Stomach smooth muscle (tissue), 2 donors: Measurements from ENCODE around the gene RHOV.

Experiments used
- H3K27ac ChIP-seq: one replicate; pipeline ENCODE4 v1.7.0; 2013; ENCODE audit warnings: mild to moderate bottlenecking, low read length, inconsistent platforms
- H3K27me3 ChIP-seq, 2 donors: one replicate each; pipeline ENCODE4 v1.7.0; 2013; ENCODE audit warnings: low read length in 2 of 2; ENCODE audit not compliant: insufficient read depth in 2 of 2, control insufficient read depth in 1 of 2
- H3K36me3 ChIP-seq, 2 donors: one replicate each; pipeline ENCODE4 v1.7.0; 2013; ENCODE audit warnings: low read length in 2 of 2; ENCODE audit not compliant: control insufficient read depth in 2 of 2, insufficient read depth in 2 of 2
- H3K4me1 ChIP-seq: one replicate; pipeline ENCODE4 v1.7.0; 2013; ENCODE audit warnings: low read length; ENCODE audit not compliant: control insufficient read depth, insufficient read depth
- H3K4me3 ChIP-seq, 2 donors: one replicate each; pipeline ENCODE4 v1.7.0; 2013; ENCODE audit warnings: low read length in 2 of 2
- H3K9ac ChIP-seq, 2 donors: one replicate each; pipeline ENCODE4 v1.7.0; 2013; ENCODE audit warnings: low read length in 2 of 2, mild to moderate bottlenecking in 1 of 2
- H3K9me3 ChIP-seq, 2 donors: one replicate each; pipeline ENCODE4 v1.7.0; 2013; ENCODE audit warnings: low read length in 2 of 2; ENCODE audit not compliant: control insufficient read depth in 2 of 2
- donor health status: healthy.
- donor health status: Pancreatic carcinoma.

RHOV gene

DNA sequence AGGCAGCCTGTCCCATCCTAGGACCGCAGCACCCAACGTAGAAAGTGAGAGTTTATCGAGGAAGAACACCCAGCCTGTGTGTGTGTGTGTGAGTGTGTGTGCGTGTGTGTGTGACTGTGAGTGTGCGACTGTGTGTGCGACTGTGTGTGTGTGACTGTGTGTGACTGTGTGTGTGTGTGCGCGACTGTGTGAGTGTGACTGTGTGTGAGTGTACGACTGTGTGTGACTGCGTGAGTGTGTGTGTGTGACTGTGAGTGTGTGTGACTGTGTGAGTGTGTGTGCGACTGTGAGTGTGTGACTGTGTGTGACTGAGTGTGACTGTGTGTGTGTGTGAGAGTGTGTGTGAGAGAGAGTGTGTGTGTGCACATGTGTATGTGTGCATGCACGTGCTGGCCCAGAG is 40.0 kb upstream of the RHOV start:
- no peaks in the 10 kb centered on the region for H3K4me1 ChIP-seq
- no peaks in the 10 kb centered on the region for H3K9me3 ChIP-seq
- no peak overlapping the region for H3K9ac ChIP-seq
- H3K4me3 ChIP-seq: no peak overlapping the region
- H3K27me3 ChIP-seq: no peaks in the 10 kb centered on the region
- no peaks in the 10 kb centered on the region for H3K36me3 ChIP-seq
- no peak overlapping the region for H3K27ac ChIP-seq

DNA sequence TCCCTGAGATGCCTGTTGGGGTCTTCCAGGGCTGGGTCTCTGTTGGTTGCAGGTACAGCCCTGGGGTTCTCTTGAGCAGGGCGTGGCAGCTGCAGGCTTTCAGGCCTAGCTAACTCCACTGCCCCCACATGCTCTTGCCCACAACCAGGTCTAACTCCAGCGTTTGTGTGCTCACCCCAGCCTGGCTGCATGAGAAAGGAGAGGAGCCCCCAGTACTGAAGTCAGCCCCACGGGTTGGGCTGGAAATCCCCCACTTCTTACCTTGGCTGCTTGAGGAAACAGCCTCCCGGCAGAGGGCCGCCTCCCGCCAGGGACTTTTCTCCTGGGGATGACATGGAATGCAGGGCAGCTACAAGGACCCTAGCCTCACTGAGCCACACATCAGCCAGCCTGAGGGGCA is 38.4 kb upstream of the RHOV start:
- H3K9ac ChIP-seq: no peak overlapping the region
- H3K36me3 ChIP-seq: no peaks in the 10 kb centered on the region
- peaks cover under 1% of the 10 kb centered on the region for H3K4me1 ChIP-seq
- H3K9me3 ChIP-seq: no peaks in the 10 kb centered on the region
- no peaks in the 10 kb centered on the region for H3K27me3 ChIP-seq
- H3K4me3 ChIP-seq: no peak overlapping the region
- H3K27ac ChIP-seq: no peak overlapping the region

DNA sequence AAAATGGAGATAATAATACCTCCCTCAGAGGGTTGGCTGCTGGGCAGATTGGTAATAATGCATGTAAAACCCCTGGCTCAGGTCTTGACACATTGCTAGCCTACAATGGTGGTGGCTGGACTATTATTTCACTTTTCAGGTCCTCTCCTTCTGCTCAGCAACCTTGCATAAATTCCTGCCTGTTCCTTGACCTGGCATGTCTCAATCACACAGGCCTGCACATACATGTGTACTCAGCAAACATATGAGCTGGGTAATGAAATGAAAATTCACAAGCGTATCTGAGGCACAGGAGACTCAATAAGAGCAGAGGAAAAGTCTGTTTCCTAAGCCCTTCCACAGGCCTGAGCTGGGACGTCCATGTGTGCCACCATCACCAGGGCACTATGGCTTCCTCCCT is 37.7 kb upstream of the RHOV start:
- H3K27ac ChIP-seq: no peak overlapping the region
- H3K9me3 ChIP-seq: no peaks in the 10 kb centered on the region
- no peak overlapping the region for H3K9ac ChIP-seq
- H3K36me3 ChIP-seq: no peaks in the 10 kb centered on the region
- H3K4me1 ChIP-seq: peaks cover 8% of the 10 kb centered on the region
- H3K27me3 ChIP-seq: no peaks in the 10 kb centered on the region
- H3K4me3 ChIP-seq: no peak overlapping the region

DNA sequence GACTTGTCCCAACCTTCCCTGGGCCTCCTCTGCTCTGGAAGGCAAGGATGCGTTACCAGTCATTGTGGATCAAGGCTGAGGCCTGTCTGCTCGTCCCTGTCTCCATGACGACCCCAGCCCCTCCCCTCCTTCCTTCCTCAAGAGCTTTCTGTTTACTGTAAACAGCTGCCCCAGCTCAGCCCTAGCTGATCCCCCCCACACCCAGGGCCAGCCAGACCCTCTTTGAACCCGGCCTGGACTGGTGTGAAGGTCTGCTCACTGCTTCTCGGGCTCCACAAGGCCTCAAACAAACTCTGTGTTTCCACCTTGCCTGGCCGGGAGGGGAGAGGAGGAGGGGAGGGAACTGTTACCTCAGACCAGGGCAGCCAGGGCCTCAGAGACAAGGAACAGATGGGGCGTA is 37.1 kb upstream of the RHOV start:
- H3K4me1 ChIP-seq: peaks cover 13% of the 10 kb centered on the region
- no peaks in the 10 kb centered on the region for H3K9me3 ChIP-seq
- no peak overlapping the region for H3K27ac ChIP-seq
- H3K4me3 ChIP-seq: no peak overlapping the region
- H3K27me3 ChIP-seq: no peaks in the 10 kb centered on the region
- H3K36me3 ChIP-seq: no peaks in the 10 kb centered on the region
- no peak overlapping the region for H3K9ac ChIP-seq

DNA sequence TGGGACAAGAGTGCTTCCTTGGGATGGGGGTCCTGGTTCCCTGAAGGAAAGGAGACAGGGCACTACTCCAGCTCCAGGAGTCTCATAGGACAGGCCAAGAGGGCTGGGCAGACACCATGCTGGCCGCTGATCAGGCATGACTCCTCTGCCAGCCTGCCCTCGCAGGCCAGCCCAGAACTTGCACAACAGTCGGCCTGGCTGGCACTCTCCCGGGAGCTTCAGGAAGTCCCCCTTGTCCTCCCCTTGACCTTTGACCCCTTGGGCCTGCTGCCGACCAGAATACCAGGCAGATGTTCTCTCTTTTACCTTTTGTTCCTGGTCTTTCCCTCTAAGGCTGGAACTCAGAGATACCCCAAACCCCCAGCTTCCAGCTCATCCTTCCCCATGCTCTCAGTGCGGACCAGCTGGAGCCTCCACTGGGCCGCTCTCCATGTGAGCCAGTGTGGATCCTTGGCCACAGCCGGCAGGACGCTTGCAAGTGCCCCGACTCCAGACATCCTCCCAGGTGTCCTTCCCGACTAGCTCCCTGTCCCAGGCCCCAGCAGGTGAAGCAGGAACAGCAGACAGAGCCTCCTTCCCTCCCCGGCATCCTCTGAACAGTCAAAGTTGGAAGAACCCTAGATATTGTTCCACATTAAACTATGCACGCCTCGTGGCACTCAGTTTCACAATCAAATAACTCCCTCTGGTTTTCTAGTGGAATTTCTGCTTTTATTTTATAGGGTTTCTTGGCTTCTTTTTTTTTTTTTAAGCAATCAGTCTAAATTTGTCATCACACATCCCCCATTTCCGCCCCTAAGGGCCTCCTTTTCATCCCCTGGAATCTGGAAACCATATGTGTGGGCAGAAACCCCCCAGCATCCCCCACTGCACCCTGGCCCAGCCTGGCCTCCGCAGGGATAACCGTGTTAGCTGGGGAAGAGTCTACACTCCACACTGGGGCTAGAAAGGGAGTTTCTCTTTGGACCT is 35.9 kb upstream of the RHOV start:
- Histone ChIP-seq H3K36me3 (no peaks in the 10 kb centered on the region), H3K27me3 (no peaks in the 10 kb centered on the region), H3K9me3 (no peaks in the 10 kb centered on the region), H3K4me1 (peaks cover 18% of the 10 kb centered on the region), H3K4me3 (no peak overlapping the region), H3K9ac (no peak overlapping the region), H3K27ac (no peak overlapping the region)

DNA sequence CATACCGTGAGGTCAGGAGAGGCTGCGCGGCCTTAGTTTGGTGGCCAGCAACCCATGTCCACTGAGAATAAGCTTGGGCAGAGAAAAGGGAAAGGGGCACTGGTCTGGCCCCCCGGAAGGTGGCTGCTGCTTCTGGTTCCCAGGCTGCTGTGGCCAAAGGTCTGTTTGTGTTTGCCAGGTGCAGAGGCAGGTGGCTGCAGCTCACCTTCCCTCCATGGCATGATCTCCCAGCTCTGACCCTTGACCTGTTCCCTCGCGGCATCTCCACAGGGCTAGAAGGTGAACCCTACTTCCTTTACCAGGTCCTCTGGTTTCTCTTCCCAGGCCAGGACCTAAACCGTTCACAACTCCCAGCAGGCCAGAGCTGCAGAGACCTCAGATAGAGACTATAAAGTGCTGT is 34.1 kb upstream of the RHOV start:
- H3K4me1 ChIP-seq: peaks cover 23% of the 10 kb centered on the region
- H3K9me3 ChIP-seq: no peaks in the 10 kb centered on the region
- H3K27me3 ChIP-seq: no peaks in the 10 kb centered on the region
- no peak overlapping the region for H3K27ac ChIP-seq
- no peak overlapping the region for H3K9ac ChIP-seq
- H3K36me3 ChIP-seq: peaks cover 6 to 11% of the 10 kb centered on the region in 2 donors
- no peak overlapping the region for H3K4me3 ChIP-seq

DNA sequence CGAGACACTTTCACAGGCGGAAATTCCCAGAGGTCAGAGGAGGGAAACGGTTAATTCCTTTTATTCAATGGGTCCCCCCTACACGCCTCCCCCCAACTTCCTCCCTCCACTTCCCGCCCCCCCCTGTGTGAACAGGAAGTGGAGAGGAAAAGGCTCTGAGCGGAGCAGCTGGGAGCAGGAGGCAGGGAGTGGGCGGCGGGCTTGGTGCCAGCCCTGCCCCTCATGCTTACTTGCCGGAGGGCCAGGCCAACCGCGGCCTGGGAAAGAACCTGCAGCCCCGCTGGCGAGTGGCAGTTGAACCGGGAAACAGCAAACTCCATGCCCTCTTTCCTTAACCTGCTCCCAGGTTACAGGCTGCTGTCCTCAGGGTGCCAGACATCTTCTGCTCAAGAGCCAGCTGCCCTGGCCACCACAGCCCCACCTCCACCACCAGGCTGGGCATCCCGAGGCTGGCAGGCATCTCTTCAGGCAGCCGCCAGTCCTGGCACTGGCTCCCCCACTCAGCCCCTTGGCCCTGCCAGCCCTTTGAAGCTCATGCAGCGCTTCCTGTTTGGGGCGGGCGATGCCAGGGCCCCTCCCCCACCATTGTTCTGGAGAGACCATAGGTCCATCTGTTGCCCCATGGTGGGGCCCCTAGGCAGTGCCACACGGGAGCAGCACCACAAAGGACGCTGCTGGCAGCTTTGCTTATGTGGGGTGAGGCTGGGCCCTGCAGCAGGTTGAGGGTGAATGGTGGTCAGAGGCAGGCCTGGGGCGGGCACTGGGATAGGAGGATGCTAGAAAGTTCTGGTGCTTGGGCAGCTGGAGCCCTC is 33.2 kb upstream of the RHOV start:
- H3K36me3 ChIP-seq: peaks cover 6 to 19% of the 10 kb centered on the region in 2 donors
- no peaks in the 10 kb centered on the region for H3K9me3 ChIP-seq
- H3K9ac ChIP-seq: peak overlapping the region; percentile 70 to 72
- no peaks in the 10 kb centered on the region for H3K27me3 ChIP-seq
- H3K4me1 ChIP-seq: peaks cover 23% of the 10 kb centered on the region
- peak overlapping the region; percentile 85 for H3K27ac ChIP-seq
- peak overlapping the region; percentile 56 to 72 for H3K4me3 ChIP-seq

DNA sequence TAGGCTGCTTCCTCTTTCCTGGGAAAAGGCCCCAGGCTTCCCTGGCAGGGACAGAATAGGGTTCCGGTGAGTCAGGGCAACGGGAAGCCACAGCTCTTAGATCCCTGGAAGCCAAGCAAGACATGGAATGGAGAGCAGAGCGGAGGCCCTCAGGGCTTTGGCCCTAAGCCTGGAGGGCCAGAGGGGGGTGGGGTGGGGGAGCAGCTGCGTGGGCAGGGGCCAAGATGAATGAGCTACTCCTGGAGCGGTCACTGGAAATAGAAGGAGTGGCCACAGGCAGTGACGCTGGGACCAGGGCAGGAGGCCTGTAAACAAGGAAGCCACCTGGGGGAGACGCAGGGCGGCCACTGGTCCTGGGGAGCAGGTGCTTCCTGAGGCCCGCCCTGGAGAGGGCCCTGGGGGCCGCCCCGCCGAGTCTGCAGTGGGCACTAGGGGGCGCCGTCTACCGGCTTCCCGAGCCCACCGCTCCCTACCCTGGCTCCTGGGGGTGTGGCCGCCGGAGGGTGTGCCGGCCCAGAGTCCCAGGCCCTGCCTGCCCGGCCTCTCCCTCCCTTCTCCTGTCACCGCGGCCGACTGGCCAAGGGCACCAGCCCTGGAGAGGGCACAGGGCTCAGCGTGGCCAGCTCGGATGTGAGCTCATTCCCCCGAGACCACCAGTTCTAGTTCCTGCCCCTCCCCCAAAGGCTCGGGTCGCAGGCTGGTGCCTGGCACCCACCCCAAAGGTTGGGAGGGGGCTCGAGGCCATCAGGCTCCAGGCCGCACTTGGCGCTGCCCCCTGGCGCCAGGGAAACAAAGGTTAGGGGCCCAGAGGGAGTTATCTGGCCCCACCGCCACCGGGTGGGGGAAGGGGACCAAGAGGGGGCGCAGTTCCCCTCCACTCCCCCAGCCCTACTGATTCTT is 32.3 kb upstream of the RHOV start:
- peak overlapping the region; percentile 70 to 72 for H3K9ac ChIP-seq

DNA sequence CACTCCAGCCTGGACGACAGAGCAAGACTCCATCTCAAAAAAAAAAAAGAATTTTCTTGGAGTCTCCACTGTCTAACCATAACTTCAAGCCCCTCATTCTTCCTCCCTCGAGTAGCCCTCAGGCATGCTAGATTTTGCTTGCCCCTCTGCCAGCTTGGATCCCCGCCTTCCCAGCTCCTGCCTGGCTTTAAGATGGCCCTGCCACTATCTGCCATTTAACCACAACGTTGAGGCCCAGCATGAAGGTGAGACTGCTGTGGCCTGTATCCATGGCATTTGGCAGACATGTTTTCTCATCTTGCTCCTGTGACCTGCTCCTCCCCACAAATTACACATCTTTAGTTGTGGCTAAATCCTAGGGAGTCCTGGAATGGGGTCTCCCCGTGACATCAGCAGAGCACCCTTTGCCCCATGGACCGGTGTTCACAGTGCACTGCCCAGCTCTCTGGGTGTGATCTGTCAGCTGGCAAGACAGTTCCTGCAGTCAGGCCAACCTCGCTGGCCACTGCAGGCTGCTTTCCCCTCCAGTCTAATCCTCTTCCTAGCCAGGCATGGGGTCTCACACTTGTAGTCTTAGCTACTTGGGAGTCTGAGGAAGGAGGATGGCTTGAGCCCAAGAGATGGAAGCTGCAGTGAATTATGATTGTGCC is 30.6 kb upstream of the RHOV start:
- H3K4me3 ChIP-seq: no peak overlapping the region
- no peak overlapping the region for H3K9ac ChIP-seq
- H3K36me3 ChIP-seq: peaks cover 19 to 34% of the 10 kb centered on the region in 2 donors
- no peaks in the 10 kb centered on the region for H3K9me3 ChIP-seq
- H3K27me3 ChIP-seq: no peaks in the 10 kb centered on the region
- H3K4me1 ChIP-seq: peaks cover 27% of the 10 kb centered on the region
- no peak overlapping the region for H3K27ac ChIP-seq

More for the DNA sequence above, 32.3 kb upstream of the RHOV start:
- Histone ChIP-seq H3K27ac (peak overlapping the region; percentile 85), H3K4me1 (peaks cover 23% of the 10 kb centered on the region), H3K9me3 (no peaks in the 10 kb centered on the region), H3K4me3 (peak overlapping the region; percentile 56 to 72), H3K27me3 (no peaks in the 10 kb centered on the region), H3K36me3 (peaks cover 6 to 19% of the 10 kb centered on the region in 2 donors)
